GM23338 (cell line): ENCODE results near the gene DGCR8. TPM values are rescaled to one million over a fixed set of nuclear protein-coding genes. Genes with fewer than 3 reads are reported as not detected.

Source experiments
- ETS1 ChIP-seq: IDR thresholded peaks from 2 replicates; pipeline ENCODE4 v1.6.1; 2016; ENCODE audit warnings: antibody characterized with exemption
- EZH2phosphoT487 ChIP-seq: fragments of 200-600 bp; sonication (generic); IDR thresholded peaks from one replicate; pipeline ENCODE4 v1.8.1; 2018; ENCODE audit warnings: antibody characterized with exemption; ENCODE audit not compliant: unreplicated experiment
- JUNB ChIP-seq: IDR thresholded peaks from one replicate; pipeline ENCODE4 v1.6.1; 2016; ENCODE audit warnings: antibody characterized with exemption; ENCODE audit not compliant: unreplicated experiment
- NANOG ChIP-seq: IDR thresholded peaks from 2 replicates; pipeline ENCODE4 v1.6.1; 2016; ENCODE audit warnings: antibody characterized with exemption, borderline replicate concordance
- STAT1 ChIP-seq: IDR thresholded peaks from one replicate; pipeline ENCODE4 v1.6.1; 2016; ENCODE audit warnings: antibody characterized with exemption; ENCODE audit not compliant: unreplicated experiment
- polyA plus RNA-seq: library from polyadenylated mRNA; unstranded; fragments of >200 nt; fragmentation: Nextera tagmentation; extraction: Ambion mirVana; gene quantifications from 2 replicates; pipeline ENCODE4 v1.2.1, GENCODE V29; 2016
- total RNA-seq: library from RNA; depleted of rRNA; stranded (reverse); fragments of >200 nt; shearing (Covaris generic); gene quantifications from 2 replicates; pipeline ENCODE4 v1.2.3, GENCODE V29; 2014
- TF ChIP-seq, protein P1 (sequence below): fragments of 250-450 bp; sonication (Bioruptor Pico); IDR thresholded peaks from 2 replicates; pipeline ENCODE4 v1.5.0; 2020; ENCODE audit warnings: mild to moderate bottlenecking, moderate library complexity
- TF ChIP-seq, protein P2 (sequence below), 2 experiments: fragments of 200-600 bp in 1 of 2; sonication (generic) in 1 of 2; conservative IDR thresholded peaks; 2 replicates each; pipeline versions ENCODE4 v1.5.1 to v1.6.1; 2016 to 2017; ENCODE audit warnings: antibody characterized with exemption in 2 of 2, low read depth in 2 of 2, mild to moderate bottlenecking in 2 of 2, moderate library complexity in 1 of 2

DGCR8 gene
- total and polyA plus RNA-seq, 2 experiments from 2014 or later: 12.2 to 48.9 TPM

DNA sequence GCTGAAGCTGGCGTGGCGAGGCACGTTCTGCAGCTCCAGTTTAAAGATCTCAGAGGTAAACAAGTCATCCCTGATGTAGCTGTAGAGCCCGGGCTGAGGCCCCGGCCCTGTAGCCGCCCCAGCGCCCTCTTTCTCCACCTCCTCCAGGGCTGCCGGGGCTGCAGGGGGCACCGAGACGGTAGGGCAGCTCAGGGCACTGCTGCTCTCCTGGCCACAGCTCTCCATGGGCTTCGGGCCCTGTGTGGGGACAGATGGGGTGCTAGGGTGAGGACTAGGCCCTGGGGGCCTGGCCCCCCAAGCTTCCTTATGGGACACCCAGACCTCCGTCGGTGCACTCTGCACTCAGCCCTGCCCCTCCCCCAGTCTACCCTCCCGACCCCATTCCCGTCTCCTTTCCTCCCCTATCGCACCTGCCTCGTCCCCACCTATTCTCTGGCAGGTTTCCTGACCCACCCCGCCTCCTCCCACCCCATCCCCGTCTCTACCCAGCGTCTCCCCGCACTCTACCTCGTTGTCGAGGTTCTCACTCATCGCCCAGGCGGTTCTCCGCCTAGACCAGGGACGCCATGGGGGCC lies 36.4 kb downstream of the DGCR8 start (continued):
- TF ChIP-seq, protein P1, sequence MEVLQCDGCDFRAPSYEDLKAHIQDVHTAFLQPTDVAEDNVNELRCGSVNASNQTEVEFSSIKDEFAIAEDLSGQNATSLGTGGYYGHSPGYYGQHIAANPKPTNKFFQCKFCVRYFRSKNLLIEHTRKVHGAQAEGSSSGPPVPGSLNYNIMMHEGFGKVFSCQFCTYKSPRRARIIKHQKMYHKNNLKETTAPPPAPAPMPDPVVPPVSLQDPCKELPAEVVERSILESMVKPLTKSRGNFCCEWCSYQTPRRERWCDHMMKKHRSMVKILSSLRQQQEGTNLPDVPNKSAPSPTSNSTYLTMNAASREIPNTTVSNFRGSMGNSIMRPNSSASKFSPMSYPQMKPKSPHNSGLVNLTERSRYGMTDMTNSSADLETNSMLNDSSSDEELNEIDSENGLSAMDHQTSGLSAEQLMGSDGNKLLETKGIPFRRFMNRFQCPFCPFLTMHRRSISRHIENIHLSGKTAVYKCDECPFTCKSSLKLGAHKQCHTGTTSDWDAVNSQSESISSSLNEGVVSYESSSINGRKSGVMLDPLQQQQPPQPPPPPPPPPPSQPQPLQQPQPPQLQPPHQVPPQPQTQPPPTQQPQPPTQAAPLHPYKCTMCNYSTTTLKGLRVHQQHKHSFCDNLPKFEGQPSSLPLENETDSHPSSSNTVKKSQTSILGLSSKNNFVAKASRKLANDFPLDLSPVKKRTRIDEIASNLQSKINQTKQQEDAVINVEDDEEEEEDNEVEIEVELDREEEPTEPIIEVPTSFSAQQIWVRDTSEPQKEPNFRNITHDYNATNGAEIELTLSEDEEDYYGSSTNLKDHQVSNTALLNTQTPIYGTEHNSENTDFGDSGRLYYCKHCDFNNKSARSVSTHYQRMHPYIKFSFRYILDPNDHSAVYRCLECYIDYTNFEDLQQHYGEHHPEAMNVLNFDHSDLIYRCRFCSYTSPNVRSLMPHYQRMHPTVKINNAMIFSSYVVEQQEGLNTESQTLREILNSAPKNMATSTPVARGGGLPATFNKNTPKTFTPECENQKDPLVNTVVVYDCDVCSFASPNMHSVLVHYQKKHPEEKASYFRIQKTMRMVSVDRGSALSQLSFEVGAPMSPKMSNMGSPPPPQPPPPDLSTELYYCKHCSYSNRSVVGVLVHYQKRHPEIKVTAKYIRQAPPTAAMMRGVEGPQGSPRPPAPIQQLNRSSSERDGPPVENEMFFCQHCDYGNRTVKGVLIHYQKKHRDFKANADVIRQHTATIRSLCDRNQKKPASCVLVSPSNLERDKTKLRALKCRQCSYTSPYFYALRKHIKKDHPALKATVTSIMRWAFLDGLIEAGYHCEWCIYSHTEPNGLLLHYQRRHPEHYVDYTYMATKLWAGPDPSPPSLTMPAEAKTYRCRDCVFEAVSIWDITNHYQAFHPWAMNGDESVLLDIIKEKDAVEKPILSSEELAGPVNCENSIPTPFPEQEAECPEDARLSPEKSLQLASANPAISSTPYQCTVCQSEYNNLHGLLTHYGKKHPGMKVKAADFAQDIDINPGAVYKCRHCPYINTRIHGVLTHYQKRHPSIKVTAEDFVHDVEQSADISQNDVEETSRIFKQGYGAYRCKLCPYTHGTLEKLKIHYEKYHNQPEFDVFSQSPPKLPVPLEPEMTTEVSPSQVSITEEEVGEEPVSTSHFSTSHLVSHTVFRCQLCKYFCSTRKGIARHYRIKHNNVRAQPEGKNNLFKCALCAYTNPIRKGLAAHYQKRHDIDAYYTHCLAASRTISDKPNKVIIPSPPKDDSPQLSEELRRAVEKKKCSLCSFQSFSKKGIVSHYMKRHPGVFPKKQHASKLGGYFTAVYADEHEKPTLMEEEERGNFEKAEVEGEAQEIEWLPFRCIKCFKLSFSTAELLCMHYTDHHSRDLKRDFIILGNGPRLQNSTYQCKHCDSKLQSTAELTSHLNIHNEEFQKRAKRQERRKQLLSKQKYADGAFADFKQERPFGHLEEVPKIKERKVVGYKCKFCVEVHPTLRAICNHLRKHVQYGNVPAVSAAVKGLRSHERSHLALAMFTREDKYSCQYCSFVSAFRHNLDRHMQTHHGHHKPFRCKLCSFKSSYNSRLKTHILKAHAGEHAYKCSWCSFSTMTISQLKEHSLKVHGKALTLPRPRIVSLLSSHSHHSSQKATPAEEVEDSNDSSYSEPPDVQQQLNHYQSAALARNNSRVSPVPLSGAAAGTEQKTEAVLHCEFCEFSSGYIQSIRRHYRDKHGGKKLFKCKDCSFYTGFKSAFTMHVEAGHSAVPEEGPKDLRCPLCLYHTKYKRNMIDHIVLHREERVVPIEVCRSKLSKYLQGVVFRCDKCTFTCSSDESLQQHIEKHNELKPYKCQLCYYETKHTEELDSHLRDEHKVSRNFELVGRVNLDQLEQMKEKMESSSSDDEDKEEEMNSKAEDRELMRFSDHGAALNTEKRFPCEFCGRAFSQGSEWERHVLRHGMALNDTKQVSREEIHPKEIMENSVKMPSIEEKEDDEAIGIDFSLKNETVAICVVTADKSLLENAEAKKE (CRISPR knock-in tag): no peak
- TF ChIP-seq, protein P2, sequence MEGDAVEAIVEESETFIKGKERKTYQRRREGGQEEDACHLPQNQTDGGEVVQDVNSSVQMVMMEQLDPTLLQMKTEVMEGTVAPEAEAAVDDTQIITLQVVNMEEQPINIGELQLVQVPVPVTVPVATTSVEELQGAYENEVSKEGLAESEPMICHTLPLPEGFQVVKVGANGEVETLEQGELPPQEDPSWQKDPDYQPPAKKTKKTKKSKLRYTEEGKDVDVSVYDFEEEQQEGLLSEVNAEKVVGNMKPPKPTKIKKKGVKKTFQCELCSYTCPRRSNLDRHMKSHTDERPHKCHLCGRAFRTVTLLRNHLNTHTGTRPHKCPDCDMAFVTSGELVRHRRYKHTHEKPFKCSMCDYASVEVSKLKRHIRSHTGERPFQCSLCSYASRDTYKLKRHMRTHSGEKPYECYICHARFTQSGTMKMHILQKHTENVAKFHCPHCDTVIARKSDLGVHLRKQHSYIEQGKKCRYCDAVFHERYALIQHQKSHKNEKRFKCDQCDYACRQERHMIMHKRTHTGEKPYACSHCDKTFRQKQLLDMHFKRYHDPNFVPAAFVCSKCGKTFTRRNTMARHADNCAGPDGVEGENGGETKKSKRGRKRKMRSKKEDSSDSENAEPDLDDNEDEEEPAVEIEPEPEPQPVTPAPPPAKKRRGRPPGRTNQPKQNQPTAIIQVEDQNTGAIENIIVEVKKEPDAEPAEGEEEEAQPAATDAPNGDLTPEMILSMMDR (conservative IDR thresholded peaks at IDR 0.05; ENCODE audit: low read depth in 2 of 2): no peak
- no peak for TF ChIP-seq NANOG
- no peak for TF ChIP-seq JUNB
- TF ChIP-seq ETS1: no peak
- no peak for TF ChIP-seq EZH2phosphoT487
- TF ChIP-seq STAT1: no peak
